Measurements from ENCODE around the gene MUSK.

DNA sequence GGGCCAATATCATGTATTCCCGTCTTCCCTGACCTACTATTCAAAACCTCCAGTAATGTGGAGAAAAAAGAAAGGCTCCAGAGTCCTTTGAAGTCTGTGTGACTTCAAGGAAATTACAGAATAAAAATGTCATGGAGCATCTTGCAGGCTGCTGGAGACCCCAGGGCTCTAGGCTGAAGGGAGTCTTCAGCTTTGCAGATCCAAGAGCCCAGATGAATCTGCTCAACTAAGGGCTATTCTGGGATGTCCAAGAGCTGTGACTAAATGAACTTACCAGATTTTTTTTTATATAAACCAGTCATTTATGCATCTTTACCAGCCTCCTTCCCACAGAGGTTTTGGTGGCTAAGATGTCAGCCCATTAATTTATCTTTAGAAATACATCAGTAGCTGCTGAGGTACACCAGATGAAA, 167.3 kb downstream of the MUSK start:
- TF ChIP-seq TAF1 (IDR thresholded peaks at IDR 0.05; ENCODE audit: borderline replicate concordance, low read depth, low read length) (no peak), POLR2AphosphoS5 (IDR thresholded peaks at IDR 0.05; ENCODE audit: low read depth, low read length) (no peak), POLR2A (IDR thresholded peaks at IDR 0.05; ENCODE audit: low read depth, low read length) (no peak)

Measured in GM12892 (cell line).